ENCODE data around the gene CLDN16.

DNA sequence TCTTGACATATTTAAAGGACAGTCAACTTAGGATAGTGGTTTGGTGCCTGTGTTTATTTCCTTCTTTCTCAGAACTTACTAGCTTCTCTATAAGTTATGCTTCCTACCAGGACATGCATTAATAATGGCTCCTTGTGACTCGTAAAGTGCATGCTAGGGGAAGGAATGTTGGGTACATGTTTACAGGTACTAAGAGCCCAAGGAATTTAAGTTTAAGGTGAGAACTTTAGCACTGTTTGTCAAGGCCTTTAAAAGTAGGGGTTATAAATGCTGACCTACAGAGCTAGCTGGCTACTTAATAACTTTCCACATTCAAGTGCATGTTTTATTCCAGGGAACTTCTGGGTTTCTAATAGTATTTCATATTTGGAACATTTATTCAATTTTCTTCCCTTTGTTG lies 61.8 kb downstream of the CLDN16 start, which contains the start of gene TMEM207:
- TF ChIP-seq YY1 (IDR thresholded peaks at IDR 0.05; ENCODE audit: low read depth) = no peak
- TF ChIP-seq RAD21 (IDR thresholded peaks at IDR 0.05; ENCODE audit: low read depth) = no peak
- TF ChIP-seq, protein P1, sequence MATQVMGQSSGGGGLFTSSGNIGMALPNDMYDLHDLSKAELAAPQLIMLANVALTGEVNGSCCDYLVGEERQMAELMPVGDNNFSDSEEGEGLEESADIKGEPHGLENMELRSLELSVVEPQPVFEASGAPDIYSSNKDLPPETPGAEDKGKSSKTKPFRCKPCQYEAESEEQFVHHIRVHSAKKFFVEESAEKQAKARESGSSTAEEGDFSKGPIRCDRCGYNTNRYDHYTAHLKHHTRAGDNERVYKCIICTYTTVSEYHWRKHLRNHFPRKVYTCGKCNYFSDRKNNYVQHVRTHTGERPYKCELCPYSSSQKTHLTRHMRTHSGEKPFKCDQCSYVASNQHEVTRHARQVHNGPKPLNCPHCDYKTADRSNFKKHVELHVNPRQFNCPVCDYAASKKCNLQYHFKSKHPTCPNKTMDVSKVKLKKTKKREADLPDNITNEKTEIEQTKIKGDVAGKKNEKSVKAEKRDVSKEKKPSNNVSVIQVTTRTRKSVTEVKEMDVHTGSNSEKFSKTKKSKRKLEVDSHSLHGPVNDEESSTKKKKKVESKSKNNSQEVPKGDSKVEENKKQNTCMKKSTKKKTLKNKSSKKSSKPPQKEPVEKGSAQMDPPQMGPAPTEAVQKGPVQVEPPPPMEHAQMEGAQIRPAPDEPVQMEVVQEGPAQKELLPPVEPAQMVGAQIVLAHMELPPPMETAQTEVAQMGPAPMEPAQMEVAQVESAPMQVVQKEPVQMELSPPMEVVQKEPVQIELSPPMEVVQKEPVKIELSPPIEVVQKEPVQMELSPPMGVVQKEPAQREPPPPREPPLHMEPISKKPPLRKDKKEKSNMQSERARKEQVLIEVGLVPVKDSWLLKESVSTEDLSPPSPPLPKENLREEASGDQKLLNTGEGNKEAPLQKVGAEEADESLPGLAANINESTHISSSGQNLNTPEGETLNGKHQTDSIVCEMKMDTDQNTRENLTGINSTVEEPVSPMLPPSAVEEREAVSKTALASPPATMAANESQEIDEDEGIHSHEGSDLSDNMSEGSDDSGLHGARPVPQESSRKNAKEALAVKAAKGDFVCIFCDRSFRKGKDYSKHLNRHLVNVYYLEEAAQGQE (IDR thresholded peaks at IDR 0.05; ENCODE audit: low read depth) = no peak
- no peak for TF ChIP-seq TAF1 (IDR thresholded peaks at IDR 0.05; ENCODE audit: low read depth)
- no peak for TF ChIP-seq EGR1 (IDR thresholded peaks at IDR 0.05)
- no peak for TF ChIP-seq TCF12 (IDR thresholded peaks at IDR 0.05; ENCODE audit: low read depth)
- TF ChIP-seq, protein P2, sequence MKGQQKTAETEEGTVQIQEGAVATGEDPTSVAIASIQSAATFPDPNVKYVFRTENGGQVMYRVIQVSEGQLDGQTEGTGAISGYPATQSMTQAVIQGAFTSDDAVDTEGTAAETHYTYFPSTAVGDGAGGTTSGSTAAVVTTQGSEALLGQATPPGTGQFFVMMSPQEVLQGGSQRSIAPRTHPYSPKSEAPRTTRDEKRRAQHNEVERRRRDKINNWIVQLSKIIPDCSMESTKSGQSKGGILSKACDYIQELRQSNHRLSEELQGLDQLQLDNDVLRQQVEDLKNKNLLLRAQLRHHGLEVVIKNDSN (IDR thresholded peaks at IDR 0.05) = no peak
- no peak for TF ChIP-seq ZBTB7A (IDR thresholded peaks at IDR 0.05; ENCODE audit: low read depth)
- TF ChIP-seq CEBPB (IDR thresholded peaks at IDR 0.05) = no peak
- no peak for TF ChIP-seq EP300 (IDR thresholded peaks at IDR 0.05; ENCODE audit: borderline replicate concordance)

All from Ishikawa (cell line).